ENCODE results near the gene TMEM63A. TPM values are rescaled to one million over a fixed set of nuclear protein-coding genes. Genes with fewer than 3 reads are reported as not detected.
"Not testable (repeated sequence)": the region's sequence is repeated elsewhere in the genome, so short reads cannot be mapped to it uniquely, and the experiment has no call there.

Gene TMEM63A
- total RNA-seq, 6 experiments from 2014 or later = 32.1 to 81.5 (median 44.9) TPM

DNA sequence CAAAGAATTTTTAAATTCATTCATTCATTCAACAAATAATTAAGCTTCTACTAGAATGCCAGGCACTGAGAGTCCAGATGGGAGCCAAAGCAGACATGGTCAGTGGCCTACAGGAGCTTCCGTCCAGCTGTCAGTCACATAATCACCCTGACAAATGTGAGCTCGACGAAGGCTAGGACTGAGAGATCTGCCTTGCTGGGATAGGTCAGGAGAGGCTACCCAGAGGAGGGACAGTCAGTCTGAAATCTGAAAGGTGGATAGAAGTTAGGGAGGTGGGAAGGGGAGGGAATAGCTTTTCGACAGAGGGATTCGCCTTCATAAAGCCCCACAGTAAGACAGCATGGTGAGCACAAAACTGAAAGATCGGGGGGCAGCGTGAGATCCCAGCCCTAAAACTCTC is 64.0 kb downstream of the TMEM63A start:
- Histone ChIP-seq H3K9me3 (no peaks in the 10 kb centered on the region), H3K4me1 (peaks cover 0 to 91% (median 56%) of the 10 kb centered on the region in 4 donors), H3K4me3 (peak overlapping the region in 1 of 3 donors; percentile 20), H3K27ac (peak overlapping the region; percentile 80 to 90 (median 89)), H3K36me3 (peaks cover 0 to 11% (median 0%) of the 10 kb centered on the region in 4 donors), H3K27me3 (no peaks in the 10 kb centered on the region)
- intact Hi-C loops (cut with DNase I) = no loop called here
- TF ChIP-seq, protein P1, sequence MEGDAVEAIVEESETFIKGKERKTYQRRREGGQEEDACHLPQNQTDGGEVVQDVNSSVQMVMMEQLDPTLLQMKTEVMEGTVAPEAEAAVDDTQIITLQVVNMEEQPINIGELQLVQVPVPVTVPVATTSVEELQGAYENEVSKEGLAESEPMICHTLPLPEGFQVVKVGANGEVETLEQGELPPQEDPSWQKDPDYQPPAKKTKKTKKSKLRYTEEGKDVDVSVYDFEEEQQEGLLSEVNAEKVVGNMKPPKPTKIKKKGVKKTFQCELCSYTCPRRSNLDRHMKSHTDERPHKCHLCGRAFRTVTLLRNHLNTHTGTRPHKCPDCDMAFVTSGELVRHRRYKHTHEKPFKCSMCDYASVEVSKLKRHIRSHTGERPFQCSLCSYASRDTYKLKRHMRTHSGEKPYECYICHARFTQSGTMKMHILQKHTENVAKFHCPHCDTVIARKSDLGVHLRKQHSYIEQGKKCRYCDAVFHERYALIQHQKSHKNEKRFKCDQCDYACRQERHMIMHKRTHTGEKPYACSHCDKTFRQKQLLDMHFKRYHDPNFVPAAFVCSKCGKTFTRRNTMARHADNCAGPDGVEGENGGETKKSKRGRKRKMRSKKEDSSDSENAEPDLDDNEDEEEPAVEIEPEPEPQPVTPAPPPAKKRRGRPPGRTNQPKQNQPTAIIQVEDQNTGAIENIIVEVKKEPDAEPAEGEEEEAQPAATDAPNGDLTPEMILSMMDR (IDR thresholded peaks at IDR 0.05) = no peak
- TF ChIP-seq POLR2A (IDR thresholded peaks at IDR 0.05) = no peak
- peak in 1 of 4 donors; percentile 2 for ATAC-seq
- DNase-seq = no peak
- WGBS (ENCODE audit: insufficient coverage, low coverage, low lambda C conversion rate, missing lambda C conversion rate) = 55% methylated on average over 7 of the region's 7 CpGs

DNA sequence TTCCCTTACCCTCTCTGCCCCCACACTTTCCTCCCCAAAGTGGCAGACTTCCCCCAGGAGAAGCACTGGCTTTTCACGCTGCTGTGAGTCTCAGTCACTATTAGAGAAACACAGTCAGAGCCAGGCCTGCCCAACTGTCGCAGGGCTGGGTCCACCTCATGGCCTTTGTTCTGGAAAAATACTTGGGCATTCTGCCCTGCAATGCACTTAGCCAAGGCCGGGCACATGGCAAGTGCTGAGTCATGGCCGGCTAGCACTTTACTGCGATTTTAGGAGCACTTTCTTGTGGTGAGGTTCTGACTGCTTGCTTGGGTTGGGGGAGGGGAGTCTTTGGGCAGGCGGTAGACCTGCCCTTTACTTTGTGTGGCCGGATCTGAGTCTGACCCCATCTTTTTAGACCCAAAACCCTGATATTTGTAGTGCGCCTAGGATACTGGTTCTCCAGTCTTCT is 64.5 kb downstream of the TMEM63A start:
- Histone ChIP-seq H3K27me3 (no peaks in the 10 kb centered on the region), H3K36me3 (peaks cover 0 to 11% (median 0%) of the 10 kb centered on the region in 4 donors), H3K27ac (peak overlapping the region; percentile 80 to 90 (median 89)), H3K4me3 (peak overlapping the region in 2 of 3 donors; percentile 16 to 34), H3K4me1 (peaks cover 0 to 91% (median 56%) of the 10 kb centered on the region in 4 donors), H3K9me3 (no peaks in the 10 kb centered on the region)
- WGBS (ENCODE audit: insufficient coverage, low coverage, low lambda C conversion rate, missing lambda C conversion rate) = 15% methylated on average over 4 of the region's 8 CpGs
- peak; percentile 82 to 93 (median 88) for DNase-seq
- peak; percentile 54 to 75 (median 73) for ATAC-seq
- TF ChIP-seq POLR2A (IDR thresholded peaks at IDR 0.05) = peak; percentile 55
- TF ChIP-seq, protein P1 (IDR thresholded peaks at IDR 0.05) = no peak
- intact Hi-C loops (cut with DNase I) = no loop called here

DNA sequence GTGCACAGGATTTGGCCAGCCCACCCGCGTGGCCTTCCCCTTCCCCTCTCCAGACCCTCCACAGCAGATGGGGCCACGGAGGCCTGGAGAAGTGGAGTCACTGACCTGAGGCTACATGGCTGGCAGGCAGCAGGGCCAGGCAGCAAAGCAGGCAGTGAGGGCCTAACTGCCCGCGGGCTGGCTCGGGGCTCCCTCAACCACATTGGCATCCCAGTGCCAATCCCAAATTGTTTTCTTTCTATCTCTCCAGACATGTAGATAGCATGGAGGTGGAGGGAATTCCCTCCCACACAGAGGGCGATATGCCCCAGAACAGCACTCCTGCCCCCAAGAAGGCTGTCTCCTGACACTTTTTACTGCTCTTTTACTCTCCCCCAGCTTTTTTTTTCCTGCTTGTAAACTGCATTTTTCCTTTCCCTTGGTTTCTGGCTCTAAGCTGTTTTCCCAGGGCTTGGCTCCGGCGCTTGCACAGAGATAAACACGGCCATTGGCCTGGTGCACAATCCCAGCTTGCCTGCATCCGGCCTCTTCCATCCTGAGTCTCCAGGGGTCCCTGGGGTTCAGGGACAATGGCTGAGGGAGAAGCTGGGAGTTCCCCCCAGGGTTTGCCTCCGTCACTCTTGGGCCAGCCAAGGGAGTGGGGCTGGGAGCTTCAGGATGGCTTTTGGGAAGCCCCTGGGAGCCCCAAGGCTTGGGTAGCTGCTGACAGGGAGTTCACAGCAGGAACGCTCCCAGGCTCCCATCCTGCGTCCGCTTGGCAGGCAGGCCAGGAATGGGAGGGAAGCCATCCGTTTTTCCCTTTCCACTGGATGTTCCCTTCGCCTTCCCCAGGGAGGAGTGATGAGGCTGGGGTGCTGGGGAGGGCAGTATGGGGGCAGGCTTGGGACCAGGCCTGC is 65.3 kb downstream of the TMEM63A start:
- Histone ChIP-seq H3K27me3 (no peaks in the 10 kb centered on the region), H3K27ac (peak overlapping the region; percentile 80 to 90 (median 89)), H3K36me3 (peaks cover 0 to 10% (median 0%) of the 10 kb centered on the region in 4 donors), H3K4me1 (peaks cover 0 to 91% (median 55%) of the 10 kb centered on the region in 4 donors), H3K4me3 (peak overlapping the region in 2 of 3 donors; percentile 16 to 34), H3K9me3 (no peaks in the 10 kb centered on the region)
- 22% methylated on average over 10 of the region's 17 CpGs for WGBS (ENCODE audit: insufficient coverage, low coverage, low lambda C conversion rate, missing lambda C conversion rate)
- intact Hi-C loops (cut with DNase I) = no loop called here
- ATAC-seq (peak; percentile 3 to 24 (median 14)), DNase-seq (peak in 1 of 3 donors; percentile 52)
- TF ChIP-seq POLR2A (IDR thresholded peaks at IDR 0.05) = no peak
- TF ChIP-seq, protein P1 (IDR thresholded peaks at IDR 0.05) = no peak

DNA sequence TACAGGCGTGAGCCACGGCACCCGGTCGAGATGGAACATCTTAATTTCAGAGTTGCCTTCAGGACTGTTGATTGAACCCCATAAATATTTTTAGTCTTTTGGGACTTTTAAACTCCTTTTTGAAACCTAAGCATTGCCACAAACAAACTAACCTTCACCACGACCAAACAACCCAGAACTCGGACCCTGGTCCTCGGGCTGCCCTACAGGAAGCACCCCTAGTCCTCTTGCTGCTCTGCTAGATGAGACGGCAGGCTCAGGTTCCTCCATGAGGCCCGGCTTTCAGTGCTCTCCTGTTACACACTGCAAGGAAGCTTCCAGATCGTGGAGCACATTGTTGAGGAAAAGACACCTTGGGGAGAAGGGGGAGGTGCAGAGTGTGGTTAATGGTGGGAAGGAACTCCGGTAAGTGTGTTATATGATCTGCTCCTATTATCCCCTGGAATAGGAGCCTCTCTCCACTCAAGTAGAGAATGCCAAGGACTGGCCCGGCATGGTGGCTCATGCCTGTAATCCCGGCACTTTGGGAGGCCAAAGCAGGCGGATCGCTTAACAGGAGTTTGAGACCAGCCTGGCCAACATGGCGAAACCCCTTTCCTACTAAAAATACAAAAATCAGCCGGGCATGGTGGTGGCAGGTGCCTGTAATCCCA is 66.5 kb downstream of the TMEM63A start:
- ATAC-seq = no peak
- no peaks in the 10 kb centered on the region for H3K9me3 ChIP-seq
- peak overlapping the region in 1 of 3 donors; percentile 34 for H3K4me3 ChIP-seq
- TF ChIP-seq, protein P1 (IDR thresholded peaks at IDR 0.05) = no peak
- no peak for TF ChIP-seq POLR2A (IDR thresholded peaks at IDR 0.05)
- H3K27ac ChIP-seq = peak overlapping the region in 2 of 3 donors; percentile 89 to 90
- intact Hi-C loops (cut with DNase I) = no loop called here
- no peaks in the 10 kb centered on the region for H3K27me3 ChIP-seq
- WGBS (ENCODE audit: insufficient coverage, low coverage, low lambda C conversion rate, missing lambda C conversion rate) = 65% methylated on average over 6 of the region's 17 CpGs
- H3K4me1 ChIP-seq = peaks cover 0 to 82% (median 50%) of the 10 kb centered on the region in 4 donors
- H3K36me3 ChIP-seq = peaks cover 0 to 7% (median 0%) of the 10 kb centered on the region in 4 donors
- DNase-seq = no peak

DNA sequence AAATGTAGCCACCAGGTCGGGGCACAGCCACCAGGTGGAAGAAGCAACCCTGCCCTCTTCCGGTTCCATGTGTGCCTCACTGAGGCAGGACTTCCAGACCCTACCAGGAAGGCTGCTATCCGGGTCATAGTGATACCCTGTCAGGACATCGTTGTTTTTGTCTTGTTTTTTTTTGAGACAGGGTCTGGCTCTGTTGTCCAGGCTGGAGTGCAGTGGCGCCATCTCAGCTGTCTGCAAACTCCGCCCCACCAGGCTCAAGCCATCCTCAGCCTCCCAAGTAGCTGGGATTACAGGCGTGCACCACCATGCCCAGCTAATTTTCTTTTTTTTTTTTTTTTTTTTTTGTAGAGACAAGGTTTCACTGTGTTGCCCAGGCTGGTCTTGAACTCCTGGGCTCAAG is 67.1 kb downstream of the TMEM63A start:
- Histone ChIP-seq H3K27ac (peak overlapping the region; percentile 69 to 90 (median 89)), H3K4me1 (peaks cover 0 to 76% (median 48%) of the 10 kb centered on the region in 4 donors)
- H3K27me3 ChIP-seq; intact Hi-C loops (cut with DNase I); H3K4me3 ChIP-seq; DNase-seq; ATAC-seq; H3K36me3 ChIP-seq; H3K9me3 ChIP-seq: not testable (repeated sequence)
- WGBS (ENCODE audit: insufficient coverage, low coverage, low lambda C conversion rate, missing lambda C conversion rate) = 17% methylated on average over 2 of the region's 7 CpGs
